A204.1 (cell line): ENCODE measurements around the gene PEX11B.

Experiments used
- FAIRE-seq: peaks from 2 replicates; lab custom pipeline; 2012; peaks lifted over from hg19 to GRCh38; lab: Jason Lieb, UNC

Gene PEX11B

GRCh38 chr1:145918144-145918991 is at the start of gene PEX11B:
Gene PEX11B, minus strand, starts transcription at chr1:145918717. Its CDS starts 29 bp downstream, at chr1:145918688.
- peak; percentile 39 for FAIRE-seq

GRCh38 chr1:145967288-145967687 is 48.8 kb upstream of the PEX11B start:
- FAIRE-seq: no peak

- no peak for FAIRE-seq
These were observed 46.7 kb upstream of the PEX11B start for GRCh38 chr1:145965119-145965744.

- peak; percentile 96 for FAIRE-seq
These were observed 46.0 kb upstream of the PEX11B start, which contains the start of the genes ANKRD34A and POLR3GL for GRCh38 chr1:145964328-145965118. Gene ANKRD34A, minus strand, starts transcription at chr1:145964575. Its CDS starts 2,816 bp downstream, at chr1:145961759. Gene POLR3GL, plus strand, starts transcription at chr1:145964690. Its CDS starts 10,176 bp downstream, at chr1:145974866.

- no peak for FAIRE-seq
These were observed 44.9 kb upstream of the PEX11B start for GRCh38 chr1:145963265-145964019.

- no peak for FAIRE-seq
These were observed 43.9 kb upstream of the PEX11B start for GRCh38 chr1:145962157-145963102.

- no peak for FAIRE-seq
These were observed 43.1 kb upstream of the PEX11B start for GRCh38 chr1:145961425-145962156.

GRCh38 chr1:145961109-145961424 is 42.5 kb upstream of the PEX11B start:
- no peak for FAIRE-seq

GRCh38 chr1:145960468-145961108 is 42.1 kb upstream of the PEX11B start:
- FAIRE-seq: no peak

- FAIRE-seq: no peak
These were observed 41.5 kb upstream of the PEX11B start for GRCh38 chr1:145959957-145960467.

GRCh38 chr1:145959333-145959732 is 40.8 kb upstream of the PEX11B start:
- no peak for FAIRE-seq

GRCh38 chr1:145958734-145959133 is 40.2 kb upstream of the PEX11B start:
- no peak for FAIRE-seq

GRCh38 chr1:145957443-145958319 is 39.2 kb upstream of the PEX11B start, which contains the start of gene LIX1L:
Gene LIX1L, minus strand, starts transcription at chr1:145958017. Its CDS starts 90 bp downstream, at chr1:145957927.
- peak; percentile 96 for FAIRE-seq

- no peak for FAIRE-seq
These were observed 38.4 kb upstream of the PEX11B start for GRCh38 chr1:145956781-145957442.

- FAIRE-seq: no peak
These were observed 37.8 kb upstream of the PEX11B start for GRCh38 chr1:145956361-145956760.

GRCh38 chr1:145955436-145955835 is 36.9 kb upstream of the PEX11B start:
- FAIRE-seq: no peak

- FAIRE-seq: no peak
These were observed 35.3 kb upstream of the PEX11B start for GRCh38 chr1:145953861-145954260.

GRCh38 chr1:145952903-145953302 is 34.4 kb upstream of the PEX11B start:
- FAIRE-seq: no peak
